GM21737 (cell line): ENCODE data around the gene CCDC154.

Source experiments
- ATAC-seq: cut with Tn5 transposase; IDR thresholded peaks from one replicate; pipeline ENCODE4 v1.9.1; 2021; ENCODE audit warnings: mild to moderate bottlenecking, moderate library complexity; ENCODE audit not compliant: unreplicated experiment

The CCDC154 gene

GRCh38 chr16:1425616-1426370, 18.6 kb downstream of the CCDC154 start:
- ATAC-seq, result no peak

- no peak for ATAC-seq
Measured at GRCh38 chr16:1424028-1424427, 20.3 kb downstream of the CCDC154 start.

- no peak for ATAC-seq
Measured at GRCh38 chr16:1422076-1422475, 22.3 kb downstream of the CCDC154 start.

GRCh38 chr16:1420111-1420539, 24.2 kb downstream of the CCDC154 start:
- peak; percentile 21 for ATAC-seq

- no peak for ATAC-seq
Measured at GRCh38 chr16:1416521-1416941, 27.8 kb downstream of the CCDC154 start.

- peak; percentile 26 for ATAC-seq
Measured at GRCh38 chr16:1414532-1415260, 29.7 kb downstream of the CCDC154 start, which contains the start of gene UNKL. UNKL (minus strand) TSS chr16:1414704; CDS start chr16:1414691, 13 bp downstream.

GRCh38 chr16:1413684-1414531, 30.4 kb downstream of the CCDC154 start:
- ATAC-seq, result peak; percentile 40

- ATAC-seq, result no peak
Measured at GRCh38 chr16:1412847-1413246, 31.5 kb downstream of the CCDC154 start.

GRCh38 chr16:1408171-1408837, 36.1 kb downstream of the CCDC154 start:
- ATAC-seq, result peak; percentile 59

- no peak for ATAC-seq
Measured at GRCh38 chr16:1407753-1408152, 36.6 kb downstream of the CCDC154 start.

- no peak for ATAC-seq
Measured at GRCh38 chr16:1403733-1404132, 40.6 kb downstream of the CCDC154 start.

GRCh38 chr16:1403036-1403435, 41.3 kb downstream of the CCDC154 start:
- no peak for ATAC-seq

- ATAC-seq, result no peak
Measured at GRCh38 chr16:1401758-1402154, 42.6 kb downstream of the CCDC154 start.

- ATAC-seq, result no peak
Measured at GRCh38 chr16:1401061-1401757, 43.1 kb downstream of the CCDC154 start.

GRCh38 chr16:1398826-1399581, 45.4 kb downstream of the CCDC154 start:
- no peak for ATAC-seq

GRCh38 chr16:1398351-1398750, 46.0 kb downstream of the CCDC154 start:
- ATAC-seq, result no peak

GRCh38 chr16:1397779-1398178, 46.6 kb downstream of the CCDC154 start:
- ATAC-seq, result no peak

GRCh38 chr16:1395444-1396031, 48.8 kb downstream of the CCDC154 start:
- ATAC-seq, result no peak

- no peak for ATAC-seq
Measured at GRCh38 chr16:1394367-1394951, 49.9 kb downstream of the CCDC154 start.
